ENCODE data around the gene TTC39C. TPM values are rescaled to one million over a fixed set of nuclear protein-coding genes. Genes with fewer than 3 reads are reported as not detected.

TTC39C gene
- total RNA-seq, 1 donor, result 54.4 TPM

DNA sequence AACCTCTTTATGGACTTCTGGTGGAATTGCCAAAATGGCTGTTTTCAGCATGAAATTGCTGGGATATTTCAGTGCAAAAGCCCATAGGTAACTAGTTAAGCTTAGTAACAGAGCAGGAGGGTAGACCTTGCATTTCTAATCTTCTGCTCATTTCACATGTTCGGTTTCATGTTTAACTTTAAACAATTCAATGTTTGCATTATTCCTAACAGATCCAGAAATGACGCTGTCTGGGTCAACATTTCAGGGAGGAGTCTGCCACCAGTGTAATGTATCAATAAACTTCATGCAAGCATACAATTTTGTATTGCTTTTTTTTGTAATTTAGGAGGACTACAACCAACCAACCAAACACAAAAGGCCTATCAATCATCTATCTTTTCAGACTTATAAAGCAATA lies 146.8 kb downstream of the TTC39C start:
- H3K4me3 ChIP-seq (ENCODE audit: low read depth, low read length), result no peak overlapping the region
- DNase-seq (ENCODE audit: low read depth), result no peak
- TF ChIP-seq, protein P1, sequence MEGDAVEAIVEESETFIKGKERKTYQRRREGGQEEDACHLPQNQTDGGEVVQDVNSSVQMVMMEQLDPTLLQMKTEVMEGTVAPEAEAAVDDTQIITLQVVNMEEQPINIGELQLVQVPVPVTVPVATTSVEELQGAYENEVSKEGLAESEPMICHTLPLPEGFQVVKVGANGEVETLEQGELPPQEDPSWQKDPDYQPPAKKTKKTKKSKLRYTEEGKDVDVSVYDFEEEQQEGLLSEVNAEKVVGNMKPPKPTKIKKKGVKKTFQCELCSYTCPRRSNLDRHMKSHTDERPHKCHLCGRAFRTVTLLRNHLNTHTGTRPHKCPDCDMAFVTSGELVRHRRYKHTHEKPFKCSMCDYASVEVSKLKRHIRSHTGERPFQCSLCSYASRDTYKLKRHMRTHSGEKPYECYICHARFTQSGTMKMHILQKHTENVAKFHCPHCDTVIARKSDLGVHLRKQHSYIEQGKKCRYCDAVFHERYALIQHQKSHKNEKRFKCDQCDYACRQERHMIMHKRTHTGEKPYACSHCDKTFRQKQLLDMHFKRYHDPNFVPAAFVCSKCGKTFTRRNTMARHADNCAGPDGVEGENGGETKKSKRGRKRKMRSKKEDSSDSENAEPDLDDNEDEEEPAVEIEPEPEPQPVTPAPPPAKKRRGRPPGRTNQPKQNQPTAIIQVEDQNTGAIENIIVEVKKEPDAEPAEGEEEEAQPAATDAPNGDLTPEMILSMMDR (IDR thresholded peaks at IDR 0.05; ENCODE audit: insufficient read depth, low read depth, low read length), result no peak

DNA sequence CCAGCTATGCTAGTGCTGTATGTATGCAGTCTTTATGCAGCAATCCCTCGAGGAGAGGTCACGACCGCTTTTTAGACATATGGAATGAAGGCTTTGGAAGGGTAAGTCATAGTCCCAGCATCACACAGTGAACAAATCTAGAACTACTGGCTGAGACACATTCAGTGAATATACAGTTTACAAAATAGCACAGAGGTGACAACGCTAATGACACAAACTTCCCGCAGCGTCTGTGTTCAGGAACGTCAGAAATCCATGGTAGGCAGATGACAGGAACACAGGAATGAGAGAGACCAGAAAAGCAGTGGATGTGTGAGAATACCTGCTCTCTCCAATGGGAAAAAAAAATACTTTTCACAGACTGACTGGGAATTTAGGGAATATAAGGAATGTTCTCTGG lies 153.9 kb downstream of the TTC39C start:
- TF ChIP-seq, protein P1 (IDR thresholded peaks at IDR 0.05; ENCODE audit: insufficient read depth, low read depth, low read length), result no peak
- no peak for DNase-seq (ENCODE audit: low read depth)

DNA sequence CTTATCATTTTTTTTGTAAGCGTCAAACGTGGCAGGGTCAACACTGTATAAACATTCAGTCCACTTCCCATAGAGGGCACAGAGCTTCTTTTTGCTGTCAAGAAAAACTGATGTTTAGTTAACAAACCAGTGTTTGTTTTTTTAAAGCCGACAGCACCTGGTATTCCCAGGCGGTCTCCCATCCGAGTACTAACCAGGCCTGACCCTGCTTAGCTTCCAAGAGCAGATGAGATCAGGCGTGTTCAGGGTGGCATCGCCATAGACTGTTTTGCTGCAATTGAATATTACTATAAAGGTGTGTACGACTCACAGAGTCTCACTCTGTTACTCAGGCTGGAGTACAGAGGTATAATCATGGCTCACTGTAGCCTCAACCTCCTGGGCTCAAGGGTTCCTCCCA lies 155.8 kb downstream of the TTC39C start:
- no peak overlapping the region for H3K4me3 ChIP-seq (ENCODE audit: low read depth, low read length)
- TF ChIP-seq, protein P1 (IDR thresholded peaks at IDR 0.05; ENCODE audit: insufficient read depth, low read depth, low read length), result no peak
- DNase-seq (ENCODE audit: low read depth), result no peak

More for the DNA sequence above, 153.9 kb downstream of the TTC39C start:
- H3K4me3 ChIP-seq (ENCODE audit: low read depth, low read length), result no peak overlapping the region

DNA sequence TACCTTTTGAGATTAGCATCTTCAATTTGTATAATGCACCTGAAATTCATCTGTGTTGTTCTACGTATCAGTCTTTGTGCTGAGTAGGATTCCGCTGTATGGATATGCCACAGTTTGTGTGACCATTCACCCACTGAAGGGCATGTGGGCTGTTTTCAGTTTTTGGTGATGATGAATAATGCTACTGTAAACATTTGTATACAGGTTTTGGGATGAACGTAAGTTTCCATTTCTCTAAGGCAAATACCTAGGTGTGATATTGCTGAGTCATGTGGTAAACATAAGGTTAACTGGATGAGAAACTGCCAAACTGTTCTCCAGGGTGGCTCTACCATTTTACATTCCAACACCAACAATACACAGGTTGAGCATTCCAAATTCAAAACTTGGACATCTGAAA lies 159.4 kb downstream of the TTC39C start:
- TF ChIP-seq, protein P1 (IDR thresholded peaks at IDR 0.05; ENCODE audit: insufficient read depth, low read depth, low read length), result no peak
- DNase-seq (ENCODE audit: low read depth), result no peak
- H3K4me3 ChIP-seq (ENCODE audit: low read depth, low read length), result no peak overlapping the region

DNA sequence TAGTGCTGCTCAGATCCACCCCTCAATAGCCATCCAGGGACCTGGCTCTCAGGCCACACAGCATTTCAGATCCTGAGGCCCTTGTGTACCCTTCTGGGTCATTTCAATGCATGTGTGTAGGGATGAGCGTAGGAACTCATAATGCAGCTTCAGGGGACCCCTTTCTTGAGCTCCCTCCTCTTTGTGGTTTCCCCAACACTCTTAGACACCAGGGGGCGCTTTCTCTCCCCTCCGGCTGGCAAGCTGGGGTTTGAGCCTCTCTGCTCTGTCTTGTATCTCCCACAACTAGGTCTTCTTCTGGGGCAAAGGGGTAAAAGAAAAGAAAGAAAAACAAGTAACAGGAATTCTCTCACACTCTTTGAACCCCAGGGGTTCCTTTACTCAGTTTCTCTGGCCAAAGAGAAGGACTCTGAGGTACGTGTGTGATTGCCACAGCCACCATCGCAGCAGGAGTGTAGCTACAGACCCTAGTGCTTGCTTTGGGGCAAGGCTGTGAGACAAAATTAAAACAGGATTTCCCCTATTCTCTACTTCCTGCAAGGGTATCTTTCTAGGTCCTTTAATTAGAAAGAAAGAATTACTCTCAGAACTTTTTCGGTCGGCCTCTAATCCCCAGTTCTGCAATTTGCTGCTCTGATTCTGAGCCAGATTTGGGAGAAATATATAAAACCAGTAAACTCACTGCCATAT lies 162.3 kb downstream of the TTC39C start:
- TF ChIP-seq, protein P1 (IDR thresholded peaks at IDR 0.05; ENCODE audit: insufficient read depth, low read depth, low read length), result peak; percentile 83
- peak; percentile 56 for DNase-seq (ENCODE audit: low read depth)
- H3K4me3 ChIP-seq (ENCODE audit: low read depth, low read length), result no peak overlapping the region

DNA sequence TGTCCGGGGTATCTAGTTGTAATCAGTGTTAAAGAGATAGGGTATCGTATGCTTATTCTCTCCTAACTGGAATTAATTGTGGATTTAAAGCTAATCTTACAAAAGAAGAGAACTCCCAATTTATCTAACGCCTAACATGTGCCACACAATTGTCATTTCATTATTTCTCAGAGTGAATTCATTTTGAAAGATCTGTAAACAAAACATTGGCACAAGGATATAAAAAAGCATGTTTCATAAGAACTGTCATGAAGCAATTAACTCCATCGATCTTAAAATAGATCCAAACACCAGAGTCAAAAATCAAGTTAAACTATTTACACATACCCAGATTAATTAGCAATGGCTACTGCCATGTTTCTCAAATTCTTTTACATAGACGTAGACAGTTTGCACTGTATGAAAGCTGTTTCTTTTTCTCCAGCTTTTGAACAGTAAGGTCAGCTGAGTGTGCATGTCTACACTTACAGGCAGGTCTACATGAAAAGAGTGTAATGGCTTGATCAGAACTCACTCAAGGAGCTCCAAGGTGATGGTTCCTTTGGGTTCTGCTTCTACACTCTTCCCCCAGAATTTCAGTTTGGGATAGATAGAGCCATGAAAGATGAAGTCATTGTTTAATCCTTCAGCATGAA lies 163.1 kb downstream of the TTC39C start:
- TF ChIP-seq, protein P1 (IDR thresholded peaks at IDR 0.05; ENCODE audit: insufficient read depth, low read depth, low read length), result no peak
- no peak for DNase-seq (ENCODE audit: low read depth)
- H3K4me3 ChIP-seq (ENCODE audit: low read depth, low read length), result no peak overlapping the region
